ENCODE results near the gene SIPA1L3.

GRCh38 chr19:38211766-38212165 lies 304.8 kb downstream of the SIPA1L3 start:
- TF ChIP-seq CTCF (conservative IDR thresholded peaks at IDR 0.05 in 1 of 2, IDR thresholded peaks at IDR 0.05 in 1 of 2; ENCODE audit: extremely low read depth in 1 of 2, insufficient read depth in 1 of 2, low read depth in 1 of 2, low read length in 2 of 2) (no peak), EZH2 (IDR thresholded peaks at IDR 0.05; ENCODE audit: borderline replicate concordance, low read length) (no peak)

Measured in mammary epithelial cell (primary cell).